Measurements from ENCODE around the gene IPPK.
"Not testable (repeated sequence)": the region's sequence is repeated elsewhere in the genome, so short reads cannot be mapped to it uniquely, and the experiment has no call there.

IPPK gene

GRCh38 chr9:92576175-92576574 is 93.8 kb downstream of the IPPK start:
- no peak for DNase-seq

DNA sequence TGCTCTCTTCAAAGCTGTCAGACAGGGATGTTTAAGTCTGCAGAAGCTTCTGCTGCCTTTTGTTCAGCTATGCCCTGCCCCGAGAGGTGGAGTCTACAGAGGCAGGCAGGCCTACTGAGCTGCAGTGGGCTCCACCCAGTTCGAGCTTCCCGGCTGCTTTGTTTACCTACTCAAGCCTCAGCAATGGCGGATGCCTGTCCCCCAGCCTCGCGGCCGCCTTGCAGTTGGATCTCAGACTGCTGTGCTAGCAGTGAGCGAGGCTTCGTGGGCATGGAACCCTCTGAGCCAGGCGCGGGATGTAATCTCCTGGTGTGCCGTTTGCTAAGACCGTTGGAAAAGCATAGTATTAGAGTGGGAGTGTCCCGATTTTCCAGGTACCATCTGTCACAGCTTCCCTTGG is 96.3 kb downstream of the IPPK start:
- DNase-seq: not testable (repeated sequence)

DNA sequence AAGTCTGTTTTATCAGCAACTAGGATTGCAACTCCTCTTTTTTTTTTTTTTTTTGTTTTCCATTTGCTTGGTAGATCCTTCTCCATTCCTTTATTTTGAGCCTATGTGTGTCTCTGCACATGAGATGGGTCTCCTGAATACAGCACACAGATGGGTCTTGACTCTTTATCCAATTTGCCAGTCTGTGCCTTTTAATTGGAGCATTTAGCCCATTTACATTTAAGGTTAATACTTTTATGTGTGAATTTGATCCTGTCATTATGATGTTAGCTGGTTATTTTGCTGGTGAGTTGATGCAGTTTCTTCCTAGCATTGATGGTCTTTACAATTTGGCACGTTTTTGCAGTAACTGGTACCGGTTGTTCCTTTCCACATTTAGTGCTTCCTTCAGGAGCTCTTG is 98.1 kb downstream of the IPPK start:
- DNase-seq: not testable (repeated sequence)

- no peak for DNase-seq
These were observed 104.9 kb downstream of the IPPK start for GRCh38 chr9:92564982-92565381.

DNA sequence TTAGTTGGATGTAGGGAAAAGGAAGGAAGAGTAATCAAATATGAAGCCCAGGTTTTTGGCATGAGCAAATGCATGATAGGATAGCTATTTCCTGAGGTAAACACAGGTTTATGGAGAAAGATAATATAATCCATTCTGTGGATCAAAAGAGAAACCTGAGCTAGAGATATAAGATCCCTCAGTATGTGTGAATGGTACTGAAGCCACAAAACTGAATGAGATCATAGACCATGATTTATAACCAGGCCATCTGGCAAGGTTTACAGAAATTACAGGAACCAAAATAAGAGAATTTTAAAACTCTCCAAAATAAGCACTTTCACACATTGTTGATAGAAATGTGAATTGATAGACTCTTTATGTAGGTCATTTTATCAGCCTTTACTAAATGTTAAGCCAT is 105.4 kb downstream of the IPPK start:
- no peak for DNase-seq
